Measurements from ENCODE around the gene CES1.

GRCh38 chr16:55868980-55869379, 36.1 kb upstream of the CES1 start:
- TF ChIP-seq ZNF274 (IDR thresholded peaks at IDR 0.05; ENCODE audit: insufficient read depth, insufficient read length) = no peak
- no peak for TF ChIP-seq CHD4 (IDR thresholded peaks at IDR 0.05)
- TF ChIP-seq SMC3 (IDR thresholded peaks at IDR 0.05; ENCODE audit: borderline replicate concordance, low read length) = no peak
- TF ChIP-seq CTCF (IDR thresholded peaks at IDR 0.05 in 2 of 3, conservative IDR thresholded peaks at IDR 0.05 in 1 of 3; ENCODE audit: control insufficient read depth in 2 of 3, extremely low read depth in 1 of 3, insufficient read depth in 1 of 3, low read depth in 3 of 3, low read length in 3 of 3) = no peak
- TF ChIP-seq SP1 (IDR thresholded peaks at IDR 0.05; ENCODE audit: low read depth, low read length) = no peak
- no peak for TF ChIP-seq RAD51 (IDR thresholded peaks at IDR 0.05)
- TF ChIP-seq POLR2AphosphoS5 (IDR thresholded peaks at IDR 0.05; ENCODE audit: low read length) = no peak
- TF ChIP-seq TBL1XR1 (IDR thresholded peaks at IDR 0.05; ENCODE audit: low read depth, low read length) = no peak
- TF ChIP-seq RCOR1 (conservative IDR thresholded peaks at IDR 0.05; ENCODE audit: low read depth, low read length) = no peak
- no peak for TF ChIP-seq RFX5 (IDR thresholded peaks at IDR 0.05; ENCODE audit: low read depth, low read length)
- TF ChIP-seq POLR2A (IDR thresholded peaks at IDR 0.05; ENCODE audit: low read depth, low read length) = no peak
- TF ChIP-seq PBX3 (IDR thresholded peaks at IDR 0.05; ENCODE audit: insufficient replicate concordance, low read depth, low read length) = no peak
- no peak for TF ChIP-seq NFYB (IDR thresholded peaks at IDR 0.05; ENCODE audit: insufficient read depth, low read depth, low read length)
